DMS153 (cell line): ENCODE data around the gene KIF18B.
"Not testable (repeated sequence)": the region's sequence is repeated elsewhere in the genome, so short reads cannot be mapped to it uniquely, and the experiment has no call there.

Experiments used
- DNase-seq: peaks from one replicate; lab custom pipeline; 2025; lab: John Stamatoyannopoulos, UW

Gene KIF18B

GRCh38 chr17:44969144-44969780 is 21.7 kb upstream of the KIF18B start:
- DNase-seq: no peak

GRCh38 chr17:44968225-44969143 is 20.9 kb upstream of the KIF18B start, which contains the start of gene C1QL1:
Gene C1QL1, minus strand, starts transcription at chr17:44968303. Its CDS starts 255 bp downstream, at chr17:44968048.
- peak; percentile 74 for DNase-seq

GRCh38 chr17:44967907-44968224 is 20.3 kb upstream of the KIF18B start:
- DNase-seq: no peak

GRCh38 chr17:44967026-44967906 is 19.7 kb upstream of the KIF18B start:
- DNase-seq: no peak

GRCh38 chr17:44966348-44967025 is 18.9 kb upstream of the KIF18B start:
- no peak for DNase-seq

GRCh38 chr17:44965481-44966234 is 18.1 kb upstream of the KIF18B start:
- no peak for DNase-seq

- no peak for DNase-seq
These were observed 14.4 kb upstream of the KIF18B start for GRCh38 chr17:44961921-44962350.

- no peak for DNase-seq
These were observed 13.1 kb upstream of the KIF18B start for GRCh38 chr17:44960691-44961090.

GRCh38 chr17:44959821-44960531 is 12.4 kb upstream of the KIF18B start:
- no peak for DNase-seq

- DNase-seq: no peak
These were observed 9.7 kb upstream of the KIF18B start for GRCh38 chr17:44956998-44957981.

GRCh38 chr17:44955674-44956425 is 8.3 kb upstream of the KIF18B start:
- DNase-seq: no peak

GRCh38 chr17:44952946-44953475 is 5.4 kb upstream of the KIF18B start:
- no peak for DNase-seq

- no peak for DNase-seq
These were observed 782 bp upstream of the KIF18B start for GRCh38 chr17:44948315-44948795.

GRCh38 chr17:44945652-44946051 is 1.9 kb downstream of the KIF18B start:
- not testable (repeated sequence) for DNase-seq

GRCh38 chr17:44942456-44942855 is 5.1 kb downstream of the KIF18B start:
- DNase-seq: no peak

GRCh38 chr17:44941712-44942331 is 5.8 kb downstream of the KIF18B start:
- no peak for DNase-seq

- no peak for DNase-seq
These were observed 6.8 kb downstream of the KIF18B start for GRCh38 chr17:44940768-44941167.
